HepG2 (cell line): ENCODE data around the gene POU3F4. TPM values are rescaled to one million over a fixed set of nuclear protein-coding genes. Genes with fewer than 3 reads are reported as not detected.

Experiments used
- ATAC-seq: fragments of 200-7000 bp; cut with Tn5 transposase; 3 replicates; pipeline ENCODE4 v1.9.1; 2020; ENCODE audit warnings: mild to moderate bottlenecking, moderate library complexity
- BruUV-seq: library from RNA; stranded (reverse); fragments of 400-500 nt; replicated peaks from 2 replicates; lab custom pipeline; 2021; lab: Mats Ljungman, UMichigan
- CTCF ChIA-PET: fragments of 300-600 bp; formaldehyde crosslinking; extraction: SDS; loops from one replicate; lab custom pipeline; 2021; ENCODE audit warnings: low total read pairs, inconsistent platforms, low intra/inter-chr PET ratio; lab: Yijun Ruan, JAX
- POLR2A ChIA-PET: fragments of 350-600 bp; sonication (Branson Sonifier 250); formaldehyde crosslinking; loops from one replicate; lab custom pipeline; 2020; ENCODE audit warnings: antibody characterized with exemption, inconsistent platforms; lab: Yijun Ruan, JAX
- DNase-seq: peaks from one replicate; pipeline ENCODE4 v3.0.0-alpha.2; 2015; ENCODE audit warnings: low spot score
- FAIRE-seq: peaks from 3 replicates; lab custom pipeline; 2011; peaks lifted over from hg19 to GRCh38; lab: Jason Lieb, UNC
- H2AFZ ChIP-seq: one replicate; pipeline ENCODE4 v1.6.1; 2011; ENCODE audit warnings: low read length, inconsistent platforms
- H3K27ac ChIP-seq: fragments of 300-600 bp; 3 replicates; pipeline ENCODE4 v1.8.0; 2011; ENCODE audit warnings: mixed run types, mild to moderate bottlenecking, mixed read lengths, low read length, inconsistent platforms; ENCODE audit not compliant: insufficient read depth; ENCODE audit errors: extremely low read length
- H3K27me3 ChIP-seq, 2 experiments: fragments of 200-600 bp in 1 of 2; 2 replicates in 1 of 2; 3 replicates in 1 of 2; pipeline versions ENCODE4 v1.6.0 to v1.8.0; 2011; ENCODE audit warnings: low read length in 2 of 2, mild to moderate bottlenecking in 2 of 2, moderate library complexity in 2 of 2, inconsistent platforms in 1 of 2; ENCODE audit not compliant: insufficient read depth in 2 of 2, control insufficient read depth in 1 of 2
- H3K36me3 ChIP-seq, 2 experiments: fragments of 200-600 bp in 1 of 2; replicated peaks in 1 of 2; 2 replicates in 1 of 2; 3 replicates in 1 of 2; pipeline versions ENCODE4 v1.5.1 to v1.8.0; 2011; ENCODE audit warnings: low read length in 2 of 2, inconsistent platforms in 1 of 2; ENCODE audit not compliant: insufficient read depth in 2 of 2, control insufficient read depth in 1 of 2
- H3K4me1 ChIP-seq: 2 replicates; pipeline ENCODE4 v1.5.1; 2012; ENCODE audit warnings: low read length, inconsistent platforms; ENCODE audit not compliant: insufficient read depth
- H3K4me2 ChIP-seq: 2 replicates; pipeline ENCODE4 v1.6.0; 2011; ENCODE audit warnings: low read depth, low read length, inconsistent platforms
- H3K4me3 ChIP-seq, 3 experiments: fragments of 200-600 bp in 1 of 3; sonication (generic), shearing (Covaris generic) in 1 of 3; replicated peaks in 1 of 3; 2 replicates each; pipeline ENCODE4 v1.5.1; 2011 to 2016; ENCODE audit warnings: low read length in 3 of 3, inconsistent platforms in 2 of 3, low read depth in 2 of 3, mild to moderate bottlenecking in 2 of 3, control low read depth in 1 of 3, mixed read lengths in 1 of 3; ENCODE audit not compliant: insufficient read depth in 1 of 3
- H3K79me2 ChIP-seq: one replicate; pipeline ENCODE4 v1.6.1; 2011; ENCODE audit warnings: low read length, inconsistent platforms; ENCODE audit not compliant: insufficient read depth
- H3K9ac ChIP-seq: 2 replicates; pipeline ENCODE4 v1.6.0; 2011; ENCODE audit warnings: mild to moderate bottlenecking, low read depth, low read length, inconsistent platforms; ENCODE audit not compliant: insufficient read depth
- H3K9me3 ChIP-seq: 2 replicates; pipeline ENCODE4 v1.5.1; 2012; ENCODE audit warnings: mild to moderate bottlenecking, low read length
- H4K20me1 ChIP-seq: 2 replicates; pipeline ENCODE4 v1.6.0; 2011; ENCODE audit warnings: inconsistent platforms, mild to moderate bottlenecking, low read length, moderate library complexity; ENCODE audit not compliant: insufficient read depth
- NFE2L1 ChIP-seq: sonication (generic); formaldehyde crosslinking; IDR thresholded peaks from 2 replicates; pipeline ENCODE4 v1.4.0; 2020; ENCODE audit warnings: missing genetic modification reagents, mild to moderate bottlenecking, borderline replicate concordance
- RAD21 ChIP-seq: fragments of 450-650 bp; formaldehyde crosslinking; IDR thresholded peaks from 2 replicates; pipeline ENCODE4 v1.5.0; 2020; ENCODE audit warnings: mild to moderate bottlenecking
- RBAK ChIP-seq: sonication (generic); formaldehyde crosslinking; IDR thresholded peaks from 2 replicates; pipeline ENCODE4 v1.5.1; 2020; ENCODE audit warnings: mild to moderate bottlenecking, missing genetic modification reagents
- ZNF235 ChIP-seq: sonication (generic); formaldehyde crosslinking; IDR thresholded peaks from 2 replicates; pipeline ENCODE4 v1.8.1; 2023; ENCODE audit warnings: mild to moderate bottlenecking, missing genetic modification reagents, borderline replicate concordance
- ZNF350 ChIP-seq: sonication (generic); formaldehyde crosslinking; IDR thresholded peaks from 2 replicates; pipeline ENCODE4 v1.4.0; 2020; ENCODE audit warnings: mild to moderate bottlenecking, low read depth, missing genetic modification reagents, borderline replicate concordance
- WGBS: methylation state at CpG from one replicate; pipeline ENCODE4 v1.1.6; 2017; ENCODE audit warnings: low lambda C conversion rate; 5-methylcytosine and 5-hydroxymethylcytosine counted together
- in situ Hi-C: cut with HindIII; loops from 2 replicates; pipeline ENCODE4 v1.10.0; 2017; ENCODE audit warnings: low pct_unique_long_range_greater_than_20kb; ENCODE audit not compliant: extremely low pct_ligation_motif_present
- intact Hi-C: fragments of 100-400 bp; cut with micrococcal nuclease; formaldehyde crosslinking; loops from one replicate; pipeline ENCODE4 v1.10.0; 2022; ENCODE audit not compliant: unreplicated experiment
- polyA plus RNA-seq, 8 experiments: library from polyadenylated mRNA; depleted of rRNA in 3 of 8; stranded (reverse) in 7 of 8; unstranded in 1 of 8; fragments of >200 nt; fragmentation: Illumina TruSeq in 4 of 8; extraction: Trizol in 4 of 8; gene quantifications; 2 replicates each; pipeline versions ENCODE4 v1.2.1 to v1.2.3, GENCODE V29; 2011 to 2016; ENCODE audit warnings: low read depth in 4 of 8, missing spikeins in 1 of 8, mixed read lengths in 1 of 8; ENCODE audit not compliant: insufficient read depth in 1 of 8
- total RNA-seq, 5 experiments: library from RNA; depleted of rRNA; stranded (reverse); fragments of >200 nt; fragmentation: Illumina TruSeq; extraction: Trizol; gene quantifications; 2 replicates each; pipeline ENCODE4 v1.2.3, GENCODE V29; 2016; ENCODE audit warnings: low read depth in 1 of 5
- TF ChIP-seq, protein P1 (sequence below): sonication (generic); formaldehyde crosslinking; IDR thresholded peaks from 2 replicates; pipeline ENCODE4 v1.4.0; 2020; ENCODE audit warnings: missing genetic modification reagents
- TF ChIP-seq, protein P2 (sequence below): sonication (generic); formaldehyde crosslinking; IDR thresholded peaks from 2 replicates; pipeline ENCODE4 v1.5.0; 2020; ENCODE audit warnings: missing genetic modification reagents

POU3F4 gene
- total and polyA plus RNA-seq, 2 of the 13 experiments (the other 11 are each of a cell fraction or from before 2014, with no cell fraction given), result not detected

DNA sequence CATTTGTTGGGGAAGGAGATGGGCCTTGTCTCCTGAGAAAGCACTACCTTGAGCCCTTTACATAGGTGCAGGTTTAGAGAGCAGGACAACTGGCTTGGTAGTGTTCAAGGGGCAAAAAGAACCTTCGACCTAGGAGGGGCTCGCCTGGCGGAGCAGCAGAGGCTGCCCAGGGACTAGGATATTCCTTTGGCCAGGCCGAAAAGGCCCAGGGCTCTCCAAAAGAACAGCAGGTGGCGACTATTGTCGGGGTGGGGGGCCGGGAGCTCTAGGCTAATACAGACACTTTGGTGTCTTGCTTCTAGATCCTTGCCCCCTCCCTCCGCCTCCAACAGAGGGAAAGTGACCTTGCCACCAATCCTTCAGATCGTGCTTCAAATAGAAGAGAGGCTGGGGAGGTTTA, 7.1 kb upstream of the POU3F4 start:
- Histone ChIP-seq H4K20me1 (no peaks in the 10 kb centered on the region), H3K4me3 (no peak overlapping the region), H3K9me3 (no peaks in the 10 kb centered on the region), H3K79me2 (no peaks in the 10 kb centered on the region), H3K27ac (no peak overlapping the region)
- intact Hi-C loops, result no loop called here
- FAIRE-seq (no peak), DNase-seq (no peak), ATAC-seq (no peak)
- in situ Hi-C loops, result no loop called here
- 0% methylated on average over 1 of the region's 9 CpGs for WGBS
- POLR2A ChIA-PET, result no interaction called here
- no peak for TF ChIP-seq NFE2L1 (CRISPR knock-in tag)
- no peak for TF ChIP-seq ZNF350 (CRISPR knock-in tag)
- TF ChIP-seq, protein P1, sequence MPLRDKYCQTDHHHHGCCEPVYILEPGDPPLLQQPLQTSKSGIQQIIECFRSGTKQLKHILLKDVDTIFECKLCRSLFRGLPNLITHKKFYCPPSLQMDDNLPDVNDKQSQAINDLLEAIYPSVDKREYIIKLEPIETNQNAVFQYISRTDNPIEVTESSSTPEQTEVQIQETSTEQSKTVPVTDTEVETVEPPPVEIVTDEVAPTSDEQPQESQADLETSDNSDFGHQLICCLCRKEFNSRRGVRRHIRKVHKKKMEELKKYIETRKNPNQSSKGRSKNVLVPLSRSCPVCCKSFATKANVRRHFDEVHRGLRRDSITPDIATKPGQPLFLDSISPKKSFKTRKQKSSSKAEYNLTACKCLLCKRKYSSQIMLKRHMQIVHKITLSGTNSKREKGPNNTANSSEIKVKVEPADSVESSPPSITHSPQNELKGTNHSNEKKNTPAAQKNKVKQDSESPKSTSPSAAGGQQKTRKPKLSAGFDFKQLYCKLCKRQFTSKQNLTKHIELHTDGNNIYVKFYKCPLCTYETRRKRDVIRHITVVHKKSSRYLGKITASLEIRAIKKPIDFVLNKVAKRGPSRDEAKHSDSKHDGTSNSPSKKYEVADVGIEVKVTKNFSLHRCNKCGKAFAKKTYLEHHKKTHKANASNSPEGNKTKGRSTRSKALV (CRISPR knock-in tag), result no peak
- TF ChIP-seq RBAK (CRISPR knock-in tag), result no peak
- no peak for TF ChIP-seq RAD21
- no peak for TF ChIP-seq ZNF235
- TF ChIP-seq, protein P2, sequence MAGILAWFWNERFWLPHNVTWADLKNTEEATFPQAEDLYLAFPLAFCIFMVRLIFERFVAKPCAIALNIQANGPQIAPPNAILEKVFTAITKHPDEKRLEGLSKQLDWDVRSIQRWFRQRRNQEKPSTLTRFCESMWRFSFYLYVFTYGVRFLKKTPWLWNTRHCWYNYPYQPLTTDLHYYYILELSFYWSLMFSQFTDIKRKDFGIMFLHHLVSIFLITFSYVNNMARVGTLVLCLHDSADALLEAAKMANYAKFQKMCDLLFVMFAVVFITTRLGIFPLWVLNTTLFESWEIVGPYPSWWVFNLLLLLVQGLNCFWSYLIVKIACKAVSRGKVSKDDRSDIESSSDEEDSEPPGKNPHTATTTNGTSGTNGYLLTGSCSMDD (CRISPR knock-in tag), result no peak
- TF ChIP-seq, all 625 proteins: peak for 0
- Histone ChIP-seq H3K36me3 (no peaks in the 10 kb centered on the region), H3K4me2 (no peak overlapping the region), H3K27me3 (peaks cover 0 to 3% of the 10 kb centered on the region in 2 experiments; a peak in 1 of 5 replicates), H2AFZ (no peak overlapping the region), H3K9ac (no peak overlapping the region), H3K4me1 (no peaks in the 10 kb centered on the region)
- BruUV-seq, result no TSS peak
- CTCF ChIA-PET, result no interaction called here
